AG04449 (cell line): ENCODE results near the gene VPS13C.

Experiments used
- CTCF ChIA-PET: fragments of 350-600 bp; formaldehyde crosslinking; extraction: SDS; loops from one replicate; lab custom pipeline; 2021; ENCODE audit warnings: antibody characterized with exemption; lab: Yijun Ruan, JAX
- POLR2A ChIA-PET: fragments of 400-600, 350-600 bp; formaldehyde crosslinking; extraction: SDS; loops from one replicate; lab custom pipeline; 2020; ENCODE audit warnings: antibody characterized with exemption, inconsistent platforms; lab: Yijun Ruan, JAX
- DNase-seq: peaks from one replicate; pipeline ENCODE4 v3.0.0-alpha.2; 2010; ENCODE audit warnings: low read depth, low spot score
- H3K4me3 ChIP-seq: 2 replicates; pipeline ENCODE4 v1.5.1; 2011; ENCODE audit warnings: low read depth, mild to moderate bottlenecking, control low read depth, low read length
- TF ChIP-seq, protein P1 (sequence below): IDR thresholded peaks from one replicate; pipeline ENCODE4 v1.5.1; 2011; ENCODE audit warnings: mild to moderate bottlenecking, moderate library complexity, low read length, control low read depth, inconsistent platforms; ENCODE audit not compliant: insufficient read depth; ENCODE audit errors: missing control alignments

Gene VPS13C, protein sequence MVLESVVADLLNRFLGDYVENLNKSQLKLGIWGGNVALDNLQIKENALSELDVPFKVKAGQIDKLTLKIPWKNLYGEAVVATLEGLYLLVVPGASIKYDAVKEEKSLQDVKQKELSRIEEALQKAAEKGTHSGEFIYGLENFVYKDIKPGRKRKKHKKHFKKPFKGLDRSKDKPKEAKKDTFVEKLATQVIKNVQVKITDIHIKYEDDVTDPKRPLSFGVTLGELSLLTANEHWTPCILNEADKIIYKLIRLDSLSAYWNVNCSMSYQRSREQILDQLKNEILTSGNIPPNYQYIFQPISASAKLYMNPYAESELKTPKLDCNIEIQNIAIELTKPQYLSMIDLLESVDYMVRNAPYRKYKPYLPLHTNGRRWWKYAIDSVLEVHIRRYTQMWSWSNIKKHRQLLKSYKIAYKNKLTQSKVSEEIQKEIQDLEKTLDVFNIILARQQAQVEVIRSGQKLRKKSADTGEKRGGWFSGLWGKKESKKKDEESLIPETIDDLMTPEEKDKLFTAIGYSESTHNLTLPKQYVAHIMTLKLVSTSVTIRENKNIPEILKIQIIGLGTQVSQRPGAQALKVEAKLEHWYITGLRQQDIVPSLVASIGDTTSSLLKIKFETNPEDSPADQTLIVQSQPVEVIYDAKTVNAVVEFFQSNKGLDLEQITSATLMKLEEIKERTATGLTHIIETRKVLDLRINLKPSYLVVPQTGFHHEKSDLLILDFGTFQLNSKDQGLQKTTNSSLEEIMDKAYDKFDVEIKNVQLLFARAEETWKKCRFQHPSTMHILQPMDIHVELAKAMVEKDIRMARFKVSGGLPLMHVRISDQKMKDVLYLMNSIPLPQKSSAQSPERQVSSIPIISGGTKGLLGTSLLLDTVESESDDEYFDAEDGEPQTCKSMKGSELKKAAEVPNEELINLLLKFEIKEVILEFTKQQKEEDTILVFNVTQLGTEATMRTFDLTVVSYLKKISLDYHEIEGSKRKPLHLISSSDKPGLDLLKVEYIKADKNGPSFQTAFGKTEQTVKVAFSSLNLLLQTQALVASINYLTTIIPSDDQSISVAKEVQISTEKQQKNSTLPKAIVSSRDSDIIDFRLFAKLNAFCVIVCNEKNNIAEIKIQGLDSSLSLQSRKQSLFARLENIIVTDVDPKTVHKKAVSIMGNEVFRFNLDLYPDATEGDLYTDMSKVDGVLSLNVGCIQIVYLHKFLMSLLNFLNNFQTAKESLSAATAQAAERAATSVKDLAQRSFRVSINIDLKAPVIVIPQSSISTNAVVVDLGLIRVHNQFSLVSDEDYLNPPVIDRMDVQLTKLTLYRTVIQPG (N-terminal part only)

DNA sequence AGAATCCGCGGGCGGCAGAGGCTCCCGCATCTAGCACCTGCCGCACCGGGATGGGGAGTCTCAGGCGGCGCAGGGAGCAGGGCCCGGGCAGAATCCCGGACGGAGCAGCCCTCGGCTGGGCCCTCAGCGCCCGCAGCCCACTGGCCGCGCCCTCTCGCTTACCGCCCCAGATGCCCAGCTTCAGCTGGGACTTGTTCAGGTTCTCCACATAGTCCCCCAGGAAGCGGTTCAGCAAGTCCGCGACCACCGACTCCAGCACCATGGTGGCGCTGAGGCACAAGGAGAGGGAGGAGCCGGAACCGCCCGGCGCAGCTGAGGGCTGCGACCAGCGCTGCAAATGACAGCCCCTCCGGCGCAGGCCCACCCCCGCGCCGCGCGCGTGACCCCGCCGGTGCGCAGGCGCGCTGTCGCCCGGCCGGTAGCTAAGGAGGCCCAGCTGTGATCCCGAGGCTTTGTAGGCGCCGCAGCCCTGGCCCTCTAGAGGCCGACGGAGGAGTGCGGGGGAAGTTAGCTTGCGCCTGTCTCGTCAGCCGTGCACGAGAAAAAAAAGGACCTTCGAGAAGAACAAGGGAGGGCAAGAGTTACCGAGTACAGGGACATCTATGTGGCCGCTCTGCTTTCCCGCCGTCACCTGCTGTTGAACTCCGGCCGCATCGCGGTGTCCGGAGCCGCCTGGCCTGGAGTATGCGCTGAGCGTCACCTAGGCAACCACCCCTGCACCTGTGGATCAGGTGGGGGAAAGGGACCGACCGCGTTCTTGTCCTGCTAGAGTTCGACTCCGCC, at the start of gene VPS13C:
Gene VPS13C (minus strand): TSS at position 335 of the 783 bp plus-strand sequence. CDS start 73 bp downstream, at position 262.
- H3K4me3 ChIP-seq, result peak within 1 kb of the TSS; percentile 80
- DNase-seq, result no peak
- TF ChIP-seq, protein P1, sequence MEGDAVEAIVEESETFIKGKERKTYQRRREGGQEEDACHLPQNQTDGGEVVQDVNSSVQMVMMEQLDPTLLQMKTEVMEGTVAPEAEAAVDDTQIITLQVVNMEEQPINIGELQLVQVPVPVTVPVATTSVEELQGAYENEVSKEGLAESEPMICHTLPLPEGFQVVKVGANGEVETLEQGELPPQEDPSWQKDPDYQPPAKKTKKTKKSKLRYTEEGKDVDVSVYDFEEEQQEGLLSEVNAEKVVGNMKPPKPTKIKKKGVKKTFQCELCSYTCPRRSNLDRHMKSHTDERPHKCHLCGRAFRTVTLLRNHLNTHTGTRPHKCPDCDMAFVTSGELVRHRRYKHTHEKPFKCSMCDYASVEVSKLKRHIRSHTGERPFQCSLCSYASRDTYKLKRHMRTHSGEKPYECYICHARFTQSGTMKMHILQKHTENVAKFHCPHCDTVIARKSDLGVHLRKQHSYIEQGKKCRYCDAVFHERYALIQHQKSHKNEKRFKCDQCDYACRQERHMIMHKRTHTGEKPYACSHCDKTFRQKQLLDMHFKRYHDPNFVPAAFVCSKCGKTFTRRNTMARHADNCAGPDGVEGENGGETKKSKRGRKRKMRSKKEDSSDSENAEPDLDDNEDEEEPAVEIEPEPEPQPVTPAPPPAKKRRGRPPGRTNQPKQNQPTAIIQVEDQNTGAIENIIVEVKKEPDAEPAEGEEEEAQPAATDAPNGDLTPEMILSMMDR, result peak; percentile 94
- ChIA-PET POLR2A (interaction anchor here (0.9 kb wide), 1 partner anchor 59 kb away, joined by 3 read pairs; no protein-coding TSS in a partner anchor), CTCF (interaction anchor here (0.6 to 6.9 kb wide), 27 partner anchors 8 to 682 kb away, joined by 3 to 100 read pairs (median 4); no protein-coding TSS in a partner anchor)

DNA sequence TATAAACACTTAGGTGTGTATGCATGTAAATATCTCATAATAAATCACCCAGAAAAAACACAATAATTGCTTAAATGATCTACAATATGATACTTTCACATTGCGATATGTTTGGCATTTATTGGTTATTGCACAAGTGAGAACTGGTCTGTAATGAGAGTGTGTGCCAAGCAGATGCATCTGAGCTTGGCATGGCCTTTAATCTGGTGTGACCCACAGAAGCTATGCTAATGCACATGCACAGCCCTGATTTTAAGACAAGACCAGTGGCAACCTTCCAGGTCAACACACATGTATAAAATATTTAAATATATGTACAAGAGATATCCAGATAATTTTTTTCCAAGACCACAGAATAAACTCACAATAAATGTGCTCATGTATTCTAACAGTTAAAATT, 49.2 kb upstream of the VPS13C start:
- no peak for DNase-seq
- H3K4me3 ChIP-seq, result no peak overlapping the region
- ChIA-PET CTCF (no interaction called here), POLR2A (no interaction called here)
- TF ChIP-seq, protein P1, result no peak

DNA sequence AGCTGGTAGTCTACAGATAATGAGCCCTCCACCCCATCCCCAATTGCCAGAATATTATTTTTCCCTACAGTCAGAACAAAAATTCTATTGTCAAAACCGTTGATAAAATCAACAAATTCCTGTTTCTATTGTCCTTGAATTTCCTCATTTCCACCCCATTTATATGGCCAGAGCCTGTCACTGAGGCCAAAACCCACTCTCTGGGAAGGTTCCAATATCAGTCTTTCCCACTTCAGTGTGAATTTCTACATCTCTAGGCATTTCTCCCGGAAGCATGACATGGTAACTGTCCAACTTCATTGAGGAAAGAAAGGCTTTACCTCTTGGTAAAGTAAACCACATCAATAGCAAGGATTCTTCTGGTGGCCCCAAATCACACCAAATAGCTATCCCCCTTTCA, 48.2 kb upstream of the VPS13C start:
- ChIA-PET POLR2A (no interaction called here), CTCF (interaction anchor here (1.0 to 1.9 kb wide), 3 partner anchors 10 to 125 kb away, joined by 3 to 6 read pairs (median 5); no protein-coding TSS in a partner anchor)
- TF ChIP-seq, protein P1, result no peak
- no peak for DNase-seq
- H3K4me3 ChIP-seq, result no peak overlapping the region

DNA sequence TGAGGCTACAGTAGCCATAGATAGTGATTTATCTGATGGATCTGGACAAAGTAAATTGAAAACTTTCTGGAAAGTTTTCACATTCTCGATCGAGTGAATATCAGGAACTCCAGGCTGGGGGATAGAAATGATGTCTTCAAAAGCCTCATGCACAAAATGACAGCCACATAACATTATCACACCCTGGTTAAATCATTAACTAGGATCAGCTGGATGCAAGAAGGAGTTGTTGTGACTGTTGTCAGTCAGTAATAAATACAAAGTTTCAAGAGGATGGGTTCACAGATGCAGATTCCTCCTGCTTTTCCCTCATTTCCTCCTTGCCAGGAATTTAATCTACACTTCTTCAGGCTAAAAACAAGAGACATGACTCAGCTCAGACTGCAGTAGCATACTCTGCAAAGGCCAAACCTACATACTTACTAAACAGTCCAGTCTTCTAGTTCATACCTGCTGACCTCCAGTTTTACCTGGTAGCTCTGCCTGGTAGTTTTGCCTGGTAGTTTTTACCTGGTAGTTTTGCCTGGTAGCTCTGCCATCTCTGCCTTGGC, 47.4 kb upstream of the VPS13C start:
- ChIA-PET CTCF (interaction anchor here (1.0 to 1.9 kb wide), 3 partner anchors 11 to 124 kb away, joined by 3 to 6 read pairs (median 5); no protein-coding TSS in a partner anchor), POLR2A (interaction anchor here (0.5 kb wide), 1 partner anchor 9 kb away, joined by 3 read pairs; no protein-coding TSS in a partner anchor)
- TF ChIP-seq, protein P1, result no peak
- DNase-seq, result no peak
- H3K4me3 ChIP-seq, result no peak overlapping the region

DNA sequence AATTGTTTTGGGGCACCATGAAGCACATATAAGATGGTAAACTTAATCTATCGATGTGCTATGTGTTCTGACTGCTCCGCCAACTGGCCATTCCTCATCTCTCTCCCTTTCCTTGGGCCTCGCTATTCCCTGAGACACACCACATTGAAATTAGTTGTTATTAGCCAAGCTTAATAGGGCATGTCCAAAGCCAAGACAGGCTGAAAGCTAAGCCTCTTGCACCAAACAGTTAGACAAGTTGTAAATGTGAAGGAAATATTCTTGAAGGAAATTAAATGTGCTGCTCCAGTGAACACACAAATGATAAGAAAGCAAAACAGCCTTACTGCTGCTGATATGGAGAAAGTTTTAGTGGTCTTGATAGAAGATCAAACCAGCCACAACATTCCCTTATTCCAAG, 45.8 kb upstream of the VPS13C start:
- ChIA-PET CTCF (no interaction called here), POLR2A (no interaction called here)
- no peak overlapping the region for H3K4me3 ChIP-seq
- DNase-seq, result no peak
- TF ChIP-seq, protein P1, result no peak
